ENCODE measurements around the gene TRIM9. TPM values are rescaled to one million over a fixed set of nuclear protein-coding genes. Genes with fewer than 3 reads are reported as not detected.
A peak's percentile ranks its signal among the peaks of the same experiment; 100 is the strongest.

The TRIM9 gene
- total and polyA plus RNA-seq, 9 of the 15 experiments (the other 6 are each of a cell fraction or from before 2014, with no cell fraction given) = 0.03 to 0.15 (median 0.04) TPM; not detected in 4

DNA sequence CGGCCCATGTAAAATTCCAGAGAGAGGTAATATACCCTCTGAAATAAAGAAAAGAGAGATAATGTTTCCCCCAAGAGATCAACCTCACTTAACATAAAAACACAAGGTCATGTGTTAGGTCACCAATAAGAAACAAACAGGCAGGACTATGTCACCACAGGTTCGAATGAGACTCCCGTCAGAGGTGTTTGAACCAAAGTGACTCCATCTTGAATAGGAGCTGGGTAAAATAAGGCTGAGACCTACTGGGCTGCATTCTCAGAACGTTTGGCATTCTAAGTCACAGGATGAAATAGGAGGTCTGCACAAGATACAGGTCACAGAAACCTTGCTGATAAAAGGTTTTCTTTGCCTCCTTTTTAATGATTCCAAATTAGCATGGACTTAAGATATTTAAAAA is 157.1 kb downstream of the TRIM9 start (continued):
- TF ChIP-seq, protein P1, sequence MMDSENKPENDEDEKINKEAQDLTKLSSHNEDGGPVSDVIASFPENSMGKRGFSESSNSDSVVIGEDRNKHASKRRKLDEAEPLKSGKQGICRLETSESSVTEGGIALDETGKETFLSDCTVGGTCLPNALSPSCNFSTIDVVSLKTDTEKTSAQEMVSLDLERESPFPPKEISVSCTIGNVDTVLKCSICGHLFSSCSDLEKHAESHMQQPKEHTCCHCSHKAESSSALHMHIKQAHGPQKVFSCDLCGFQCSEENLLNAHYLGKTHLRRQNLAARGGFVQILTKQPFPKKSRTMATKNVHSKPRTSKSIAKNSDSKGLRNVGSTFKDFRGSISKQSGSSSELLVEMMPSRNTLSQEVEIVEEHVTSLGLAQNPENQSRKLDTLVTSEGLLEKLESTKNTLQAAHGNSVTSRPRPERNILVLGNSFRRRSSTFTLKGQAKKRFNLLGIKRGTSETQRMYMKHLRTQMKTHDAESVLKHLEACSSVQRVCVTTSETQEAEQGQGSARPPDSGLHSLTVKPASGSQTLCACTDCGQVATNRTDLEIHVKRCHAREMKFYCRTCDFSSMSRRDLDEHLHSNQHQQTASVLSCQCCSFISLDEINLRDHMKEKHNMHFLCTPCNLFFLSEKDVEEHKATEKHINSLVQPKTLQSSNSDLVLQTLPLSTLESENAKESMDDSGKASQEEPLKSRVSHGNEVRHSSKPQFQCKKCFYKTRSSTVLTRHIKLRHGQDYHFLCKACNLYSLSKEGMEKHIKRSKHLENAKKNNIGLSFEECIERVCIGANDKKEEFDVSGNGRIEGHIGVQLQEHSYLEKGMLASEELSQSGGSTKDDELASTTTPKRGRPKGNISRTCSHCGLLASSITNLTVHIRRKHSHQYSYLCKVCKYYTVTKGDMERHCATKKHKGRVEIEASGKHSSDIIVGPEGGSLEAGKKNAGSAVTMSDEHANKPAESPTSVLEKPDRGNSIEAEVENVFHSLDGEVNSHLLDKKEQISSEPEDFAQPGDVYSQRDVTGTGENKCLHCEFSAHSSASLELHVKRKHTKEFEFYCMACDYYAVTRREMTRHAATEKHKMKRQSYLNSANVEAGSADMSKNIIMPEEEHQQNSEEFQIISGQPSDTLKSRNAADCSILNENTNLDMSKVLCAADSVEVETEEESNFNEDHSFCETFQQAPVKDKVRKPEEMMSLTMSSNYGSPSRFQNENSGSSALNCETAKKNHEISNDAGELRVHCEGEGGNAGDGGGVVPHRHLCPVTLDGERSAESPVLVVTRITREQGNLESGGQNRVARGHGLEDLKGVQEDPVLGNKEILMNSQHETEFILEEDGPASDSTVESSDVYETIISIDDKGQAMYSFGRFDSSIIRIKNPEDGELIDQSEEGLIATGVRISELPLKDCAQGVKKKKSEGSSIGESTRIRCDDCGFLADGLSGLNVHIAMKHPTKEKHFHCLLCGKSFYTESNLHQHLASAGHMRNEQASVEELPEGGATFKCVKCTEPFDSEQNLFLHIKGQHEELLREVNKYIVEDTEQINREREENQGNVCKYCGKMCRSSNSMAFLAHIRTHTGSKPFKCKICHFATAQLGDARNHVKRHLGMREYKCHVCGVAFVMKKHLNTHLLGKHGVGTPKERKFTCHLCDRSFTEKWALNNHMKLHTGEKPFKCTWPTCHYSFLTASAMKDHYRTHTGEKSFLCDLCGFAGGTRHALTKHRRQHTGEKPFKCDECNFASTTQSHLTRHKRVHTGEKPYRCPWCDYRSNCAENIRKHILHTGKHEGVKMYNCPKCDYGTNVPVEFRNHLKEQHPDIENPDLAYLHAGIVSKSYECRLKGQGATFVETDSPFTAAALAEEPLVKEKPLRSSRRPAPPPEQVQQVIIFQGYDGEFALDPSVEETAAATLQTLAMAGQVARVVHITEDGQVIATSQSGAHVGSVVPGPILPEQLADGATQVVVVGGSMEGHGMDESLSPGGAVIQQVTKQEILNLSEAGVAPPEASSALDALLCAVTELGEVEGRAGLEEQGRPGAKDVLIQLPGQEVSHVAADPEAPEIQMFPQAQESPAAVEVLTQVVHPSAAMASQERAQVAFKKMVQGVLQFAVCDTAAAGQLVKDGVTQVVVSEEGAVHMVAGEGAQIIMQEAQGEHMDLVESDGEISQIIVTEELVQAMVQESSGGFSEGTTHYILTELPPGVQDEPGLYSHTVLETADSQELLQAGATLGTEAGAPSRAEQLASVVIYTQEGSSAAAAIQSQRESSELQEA (IDR thresholded peaks at IDR 0.05; ENCODE audit: low read depth) = no peak
- TF ChIP-seq, protein P2, sequence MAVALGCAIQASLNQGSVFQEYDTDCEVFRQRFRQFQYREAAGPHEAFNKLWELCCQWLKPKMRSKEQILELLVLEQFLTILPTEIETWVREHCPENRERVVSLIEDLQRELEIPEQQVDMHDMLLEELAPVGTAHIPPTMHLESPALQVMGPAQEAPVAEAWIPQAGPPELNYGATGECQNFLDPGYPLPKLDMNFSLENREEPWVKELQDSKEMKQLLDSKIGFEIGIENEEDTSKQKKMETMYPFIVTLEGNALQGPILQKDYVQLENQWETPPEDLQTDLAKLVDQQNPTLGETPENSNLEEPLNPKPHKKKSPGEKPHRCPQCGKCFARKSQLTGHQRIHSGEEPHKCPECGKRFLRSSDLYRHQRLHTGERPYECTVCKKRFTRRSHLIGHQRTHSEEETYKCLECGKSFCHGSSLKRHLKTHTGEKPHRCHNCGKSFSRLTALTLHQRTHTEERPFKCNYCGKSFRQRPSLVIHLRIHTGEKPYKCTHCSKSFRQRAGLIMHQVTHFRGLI (CRISPR knock-in tag; IDR thresholded peaks at IDR 0.05) = peak; percentile 68; the same call in 1 of the 2 replicates
- no peak for TF ChIP-seq ILF3 (IDR thresholded peaks at IDR 0.05; ENCODE audit: borderline replicate concordance)
- no peak for TF ChIP-seq SRSF3 (IDR thresholded peaks at IDR 0.05; ENCODE audit: insufficient read depth, low read length)
- no peak for TF ChIP-seq NR2F6 (CRISPR knock-in tag; IDR thresholded peaks at IDR 0.05)
- no peak for TF ChIP-seq JUNB (CRISPR knock-in tag; conservative IDR thresholded peaks at IDR 0.05)
- TF ChIP-seq ZNF41 (CRISPR knock-in tag; conservative IDR thresholded peaks at IDR 0.05) = 0 out of 2 replicates have a peak, but pooled peaks have one; percentile 31
- no peak for TF ChIP-seq RFX7 (CRISPR knock-in tag; IDR thresholded peaks at IDR 0.05)
- peak; percentile 87; the same call in 1 of the 2 replicates for TF ChIP-seq KLF6 (CRISPR knock-in tag; IDR thresholded peaks at IDR 0.05; ENCODE audit: borderline replicate concordance)
- TF ChIP-seq TCFL5 (CRISPR knock-in tag; conservative IDR thresholded peaks at IDR 0.05) = no peak
- TF ChIP-seq BRD4 (IDR thresholded peaks at IDR 0.05) = no peak
- TF ChIP-seq, protein P3, sequence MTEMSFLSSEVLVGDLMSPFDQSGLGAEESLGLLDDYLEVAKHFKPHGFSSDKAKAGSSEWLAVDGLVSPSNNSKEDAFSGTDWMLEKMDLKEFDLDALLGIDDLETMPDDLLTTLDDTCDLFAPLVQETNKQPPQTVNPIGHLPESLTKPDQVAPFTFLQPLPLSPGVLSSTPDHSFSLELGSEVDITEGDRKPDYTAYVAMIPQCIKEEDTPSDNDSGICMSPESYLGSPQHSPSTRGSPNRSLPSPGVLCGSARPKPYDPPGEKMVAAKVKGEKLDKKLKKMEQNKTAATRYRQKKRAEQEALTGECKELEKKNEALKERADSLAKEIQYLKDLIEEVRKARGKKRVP (CRISPR knock-in tag; IDR thresholded peaks at IDR 0.05) = 0 out of 2 replicates have a peak, but pooled peaks have one; percentile 13
- no peak for TF ChIP-seq ARID2 (IDR thresholded peaks at IDR 0.05)

All from K562 (cell line).